ENCODE data around the gene KCNK3.

Gene KCNK3

DNA sequence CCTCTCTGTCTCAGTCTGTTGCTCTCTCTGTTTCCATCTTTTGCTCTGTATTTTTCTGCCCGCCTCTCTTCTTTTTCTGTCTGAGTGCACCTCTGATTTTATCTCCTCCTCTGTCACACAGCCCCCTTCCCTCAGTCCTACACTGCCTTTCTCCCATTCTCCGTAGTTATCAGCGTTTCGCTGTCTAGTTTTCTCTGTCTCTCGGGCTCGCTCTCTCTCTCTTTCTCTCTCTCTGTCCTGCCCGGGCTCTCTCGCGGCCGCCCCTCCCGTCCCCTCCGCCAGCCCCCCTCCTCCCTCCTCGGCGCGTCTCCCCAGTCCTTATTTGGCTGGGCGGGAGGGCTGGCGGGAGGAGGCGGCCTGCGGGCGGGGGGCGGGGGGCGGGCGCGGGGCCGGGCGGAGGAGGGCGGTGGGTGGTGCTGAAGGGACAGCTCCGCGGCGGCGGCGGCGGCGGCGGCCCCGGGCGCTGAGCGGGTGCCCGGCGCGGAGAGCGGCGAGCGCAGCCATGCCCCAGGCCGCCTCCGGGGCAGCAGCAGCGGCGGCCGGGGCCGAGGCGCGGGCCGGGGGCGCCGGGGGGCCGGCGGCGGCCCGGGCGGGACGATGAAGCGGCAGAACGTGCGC lies at the start of gene KCNK3:
KCNK3 (plus strand) TSS at position 444 of the 618 bp plus-strand sequence; CDS start at position 598, 154 bp downstream.
- TF ChIP-seq, protein P1, sequence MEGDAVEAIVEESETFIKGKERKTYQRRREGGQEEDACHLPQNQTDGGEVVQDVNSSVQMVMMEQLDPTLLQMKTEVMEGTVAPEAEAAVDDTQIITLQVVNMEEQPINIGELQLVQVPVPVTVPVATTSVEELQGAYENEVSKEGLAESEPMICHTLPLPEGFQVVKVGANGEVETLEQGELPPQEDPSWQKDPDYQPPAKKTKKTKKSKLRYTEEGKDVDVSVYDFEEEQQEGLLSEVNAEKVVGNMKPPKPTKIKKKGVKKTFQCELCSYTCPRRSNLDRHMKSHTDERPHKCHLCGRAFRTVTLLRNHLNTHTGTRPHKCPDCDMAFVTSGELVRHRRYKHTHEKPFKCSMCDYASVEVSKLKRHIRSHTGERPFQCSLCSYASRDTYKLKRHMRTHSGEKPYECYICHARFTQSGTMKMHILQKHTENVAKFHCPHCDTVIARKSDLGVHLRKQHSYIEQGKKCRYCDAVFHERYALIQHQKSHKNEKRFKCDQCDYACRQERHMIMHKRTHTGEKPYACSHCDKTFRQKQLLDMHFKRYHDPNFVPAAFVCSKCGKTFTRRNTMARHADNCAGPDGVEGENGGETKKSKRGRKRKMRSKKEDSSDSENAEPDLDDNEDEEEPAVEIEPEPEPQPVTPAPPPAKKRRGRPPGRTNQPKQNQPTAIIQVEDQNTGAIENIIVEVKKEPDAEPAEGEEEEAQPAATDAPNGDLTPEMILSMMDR (IDR thresholded peaks at IDR 0.05; ENCODE audit: insufficient read depth, low read depth, low read length, missing control alignments) = no peak
- DNase-seq (ENCODE audit: low read depth) = no peak
- H3K4me3 ChIP-seq (ENCODE audit: low read depth, low read length) = no peak within 1 kb of the TSS

DNA sequence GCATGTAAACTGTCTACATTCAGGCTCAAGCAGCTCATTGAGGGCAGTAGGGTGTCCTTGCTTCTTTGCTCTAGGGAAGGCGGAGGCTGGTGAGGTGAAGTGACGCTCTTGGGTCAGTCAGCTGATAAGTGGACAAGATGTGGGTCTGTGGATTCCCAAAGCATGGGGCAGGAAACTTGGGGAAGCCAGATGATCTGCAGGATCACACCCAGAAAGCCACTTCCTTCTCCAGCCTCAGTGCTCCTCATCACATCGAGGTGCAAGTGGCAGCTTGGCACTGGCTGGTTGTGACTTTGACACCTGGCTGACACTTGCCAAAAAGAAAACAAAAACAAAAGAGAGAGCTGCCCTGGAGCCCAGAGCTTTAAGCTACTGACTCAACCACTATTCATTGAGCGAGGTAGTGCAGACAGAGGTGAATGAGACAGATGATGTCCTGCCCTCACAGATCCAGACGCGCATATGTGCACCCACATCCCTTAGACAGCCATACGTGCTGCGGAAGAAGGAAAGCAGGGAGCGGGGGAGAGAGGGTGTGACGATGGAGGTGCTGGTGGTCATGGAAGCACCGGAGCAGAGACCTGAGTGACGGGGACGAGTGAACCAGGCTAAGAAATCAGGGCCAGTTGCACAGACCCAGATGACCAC lies 48.2 kb upstream of the KCNK3 start:
- DNase-seq (ENCODE audit: low read depth) = no peak
- H3K4me3 ChIP-seq (ENCODE audit: low read depth, low read length) = no peak overlapping the region
- TF ChIP-seq, protein P1 (IDR thresholded peaks at IDR 0.05; ENCODE audit: insufficient read depth, low read depth, low read length, missing control alignments) = no peak

DNA sequence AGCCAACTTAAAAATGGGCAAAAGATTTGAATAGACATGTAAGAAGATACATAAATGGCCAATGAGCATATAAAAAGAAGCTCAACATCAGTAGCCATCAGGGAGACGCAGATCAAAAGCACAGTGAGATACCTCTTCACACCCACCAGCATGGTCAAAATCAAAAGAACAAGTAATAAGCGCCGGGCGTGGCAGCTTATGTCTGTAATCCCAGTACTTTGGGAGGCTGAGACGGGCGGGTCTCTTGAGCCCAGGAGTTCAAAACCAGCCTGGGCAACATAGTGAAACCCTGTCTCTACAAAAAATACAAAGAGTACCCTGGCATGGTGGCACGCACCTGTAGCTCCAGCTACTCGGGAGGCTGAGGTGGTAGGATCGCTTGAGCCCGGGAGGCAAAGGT lies 46.8 kb upstream of the KCNK3 start:
- H3K4me3 ChIP-seq (ENCODE audit: low read depth, low read length) = no peak overlapping the region
- TF ChIP-seq, protein P1 (IDR thresholded peaks at IDR 0.05; ENCODE audit: insufficient read depth, low read depth, low read length, missing control alignments) = no peak
- DNase-seq (ENCODE audit: low read depth) = no peak

DNA sequence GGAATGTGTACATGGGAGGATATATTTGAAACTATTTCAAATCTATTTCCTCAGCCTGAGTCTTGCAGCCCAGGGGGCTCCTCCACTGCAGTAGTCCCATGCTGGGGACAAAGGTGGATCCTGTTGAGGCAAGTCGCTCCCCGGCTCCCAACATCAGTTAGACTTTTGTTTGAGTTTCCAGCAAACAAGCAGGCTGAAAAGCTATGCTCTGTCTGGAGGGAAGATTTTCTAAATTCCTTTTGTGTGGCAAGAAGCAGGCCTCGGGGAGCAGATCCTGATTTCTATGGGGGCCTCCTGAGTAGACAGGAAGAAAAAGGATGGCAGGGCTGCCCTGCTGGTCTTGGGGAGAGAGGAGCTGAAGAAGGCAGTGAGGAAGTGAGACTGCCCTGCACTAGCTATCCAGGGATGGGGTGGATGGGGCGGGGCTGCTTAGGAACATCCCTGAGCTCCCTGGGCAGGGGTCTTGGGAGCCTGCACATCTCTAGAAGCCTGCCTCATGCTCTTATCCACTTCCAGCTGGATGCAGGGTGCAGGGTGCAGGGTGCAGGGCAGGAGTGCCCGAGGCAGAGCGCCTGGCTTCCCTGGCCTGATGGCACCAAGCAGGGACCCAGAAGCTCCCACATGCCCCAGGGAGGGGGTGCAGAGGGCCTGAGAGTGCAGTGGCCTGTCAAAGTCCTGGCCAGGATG lies 45.4 kb upstream of the KCNK3 start:
- TF ChIP-seq, protein P1 (IDR thresholded peaks at IDR 0.05; ENCODE audit: insufficient read depth, low read depth, low read length, missing control alignments) = no peak
- no peak for DNase-seq (ENCODE audit: low read depth)
- H3K4me3 ChIP-seq (ENCODE audit: low read depth, low read length) = no peak overlapping the region

DNA sequence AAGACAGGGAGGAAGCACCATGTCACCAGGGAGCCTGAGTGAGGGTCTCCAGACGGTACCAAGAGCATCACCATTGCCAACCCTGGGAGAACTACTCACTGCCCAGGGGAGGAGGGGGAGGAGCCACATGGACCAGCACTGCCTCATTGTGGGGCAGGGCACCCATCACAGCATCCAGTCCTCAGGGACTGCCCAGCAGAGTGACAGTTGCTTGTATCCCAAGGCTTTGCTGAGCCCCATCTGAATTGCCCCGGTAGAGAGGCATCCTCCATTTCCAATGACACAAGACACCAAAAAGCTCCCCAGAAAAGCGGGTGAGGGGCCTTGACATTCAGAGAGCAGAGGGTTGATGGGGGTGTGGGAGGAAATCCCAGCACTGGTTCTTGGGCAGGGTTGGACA lies 44.5 kb upstream of the KCNK3 start:
- no peak for DNase-seq (ENCODE audit: low read depth)
- TF ChIP-seq, protein P1 (IDR thresholded peaks at IDR 0.05; ENCODE audit: insufficient read depth, low read depth, low read length, missing control alignments) = no peak
- H3K4me3 ChIP-seq (ENCODE audit: low read depth, low read length) = no peak overlapping the region

DNA sequence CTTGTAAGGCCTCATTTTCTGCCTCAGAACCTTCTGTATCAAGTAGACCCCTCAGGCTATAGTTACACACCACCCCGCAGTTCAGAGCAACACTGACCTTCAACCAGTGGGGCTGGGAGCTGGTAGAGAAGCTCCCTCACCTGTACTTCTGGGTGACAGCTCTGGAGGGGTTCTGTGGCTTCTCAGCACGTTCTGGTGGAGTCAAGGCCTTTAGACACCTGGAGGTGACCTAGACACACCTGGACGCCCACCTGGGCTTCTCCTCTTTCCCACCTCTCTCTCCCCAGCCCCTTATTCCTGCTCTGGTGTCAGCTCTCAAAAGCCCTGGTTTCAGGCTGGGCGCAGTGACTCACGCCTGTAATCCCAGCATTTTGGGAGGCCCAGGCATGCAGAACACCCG lies 44.0 kb upstream of the KCNK3 start:
- TF ChIP-seq, protein P1 (IDR thresholded peaks at IDR 0.05; ENCODE audit: insufficient read depth, low read depth, low read length, missing control alignments) = no peak
- no peak overlapping the region for H3K4me3 ChIP-seq (ENCODE audit: low read depth, low read length)
- no peak for DNase-seq (ENCODE audit: low read depth)

Measured in GM12865 (cell line).